Skin epidermis (tissue), 12 donors: ENCODE measurements around the gene DOK3.
"Not testable (repeated sequence)": the region's sequence is repeated elsewhere in the genome, so short reads cannot be mapped to it uniquely, and the experiment has no call there.

Experiments used
- H3K27ac ChIP-seq, 21 experiments: fragments of 200-600 bp; sonication (generic) in 11 of 21; one replicate each; pipeline ENCODE4 v1.5.0; 2020; ENCODE audit warnings: mild to moderate bottlenecking in 3 of 21, inconsistent platforms in 2 of 21, moderate library complexity in 2 of 21
- H3K4me3 ChIP-seq, 7 experiments: fragments of 200-600 bp; sonication (generic) in 2 of 7; one replicate each; pipeline ENCODE4 v1.5.0; 2020; ENCODE audit warnings: inconsistent platforms in 2 of 7, mild to moderate bottlenecking in 2 of 7, moderate library complexity in 1 of 7

The DOK3 gene

DNA sequence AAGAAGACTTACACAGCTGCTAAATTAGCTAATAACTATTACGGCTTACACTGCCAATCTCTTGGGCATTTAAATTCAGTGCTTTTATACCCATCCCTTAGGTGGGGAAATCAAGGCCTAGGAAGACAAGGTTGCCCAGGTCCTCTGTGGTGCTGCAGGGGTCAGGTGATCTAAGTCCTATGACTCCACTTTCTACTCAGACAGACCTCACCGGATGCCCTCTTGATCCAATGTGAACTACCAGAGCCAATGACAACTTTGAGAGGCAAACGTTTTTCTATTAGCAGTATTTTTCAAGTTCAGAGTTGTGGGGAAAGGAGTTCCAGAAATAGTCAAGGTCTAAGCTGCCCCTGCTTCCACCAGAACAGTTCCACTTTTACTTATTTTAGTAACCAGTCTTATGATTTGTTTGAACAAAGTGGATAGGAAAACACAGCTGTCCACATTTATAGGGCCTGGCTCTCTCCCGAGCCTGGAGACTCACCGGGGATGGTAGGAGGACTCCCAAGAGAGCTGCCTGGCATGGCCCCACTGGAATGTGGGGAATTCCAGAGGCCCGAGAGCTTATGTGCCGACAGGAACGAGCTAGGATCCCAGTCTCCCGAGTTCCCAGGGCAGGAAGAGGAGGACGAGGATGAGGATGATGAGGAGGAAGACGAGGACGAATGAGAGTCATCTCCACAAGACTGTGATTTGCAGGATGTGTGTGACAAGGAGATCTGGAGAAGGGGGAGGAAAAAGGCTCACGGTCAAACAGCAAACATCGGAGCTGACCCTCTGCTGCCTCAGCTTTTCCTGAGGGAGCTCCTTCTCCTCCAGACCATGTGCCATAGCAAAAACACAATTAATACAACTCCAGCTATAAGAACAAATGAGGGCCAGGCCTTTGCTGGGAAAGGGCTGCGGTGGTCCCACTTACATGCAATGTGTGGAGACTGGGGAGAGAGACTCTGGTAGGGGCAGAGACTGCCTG lies 28.0 kb upstream of the DOK3 start:
- Histone ChIP-seq H3K4me3 (no peak overlapping the region), H3K27ac (peak overlapping the region in 20 of 21 experiments; percentile 1 to 76 (median 58))

DNA sequence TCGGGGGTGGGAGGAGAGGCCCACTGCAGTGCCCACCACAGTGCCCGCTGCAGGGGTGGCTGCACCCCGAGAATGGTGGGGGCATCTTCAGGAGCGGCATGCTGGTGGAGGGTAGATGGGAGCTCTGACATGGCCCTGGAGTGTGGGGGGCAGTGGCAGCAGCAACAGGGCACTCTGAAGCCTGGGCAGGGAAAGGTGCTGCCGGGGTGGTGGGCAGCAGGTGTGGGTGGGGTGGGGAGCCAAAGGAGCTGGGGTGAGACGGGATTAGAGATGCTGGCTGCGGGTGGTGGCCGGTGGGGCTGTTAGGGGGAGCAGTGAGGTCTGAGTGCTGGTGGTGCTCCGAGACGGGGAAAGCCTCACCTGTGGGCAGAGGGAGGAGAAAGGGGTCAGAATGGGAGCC lies 26.8 kb upstream of the DOK3 start:
- no peak overlapping the region for H3K4me3 ChIP-seq
- H3K27ac ChIP-seq = peak overlapping the region in 2 of 21 experiments; percentile 35 to 48

DNA sequence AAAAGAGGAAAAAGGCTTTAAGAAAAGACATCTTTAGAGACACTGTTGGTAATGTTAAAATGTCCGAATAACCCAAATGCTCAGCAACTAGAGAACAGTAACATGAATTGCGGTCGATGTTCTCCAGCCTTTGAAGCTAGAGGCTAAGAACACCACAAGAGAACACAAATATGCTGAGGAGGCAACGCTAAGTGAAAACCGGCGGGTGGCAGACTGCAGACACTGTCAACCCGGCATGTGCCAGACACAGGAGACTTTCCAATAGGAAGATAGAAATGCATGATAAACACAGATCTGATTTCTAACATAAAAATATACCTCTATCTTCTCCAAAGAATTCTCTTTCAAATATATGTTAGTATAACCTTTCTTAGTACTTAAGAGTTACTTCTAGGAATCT lies 25.5 kb upstream of the DOK3 start:
- Histone ChIP-seq H3K4me3 (no peak overlapping the region), H3K27ac (no peak overlapping the region)

- not testable (repeated sequence) for H3K4me3 ChIP-seq, H3K27ac ChIP-seq
These were observed 24.8 kb upstream of the DOK3 start for GRCh38 chr5:177534433-177534832.

GRCh38 chr5:177531209-177531940 lies 21.7 kb upstream of the DOK3 start:
- H3K27ac ChIP-seq = peak overlapping the region in 18 of 21 experiments; percentile 31 to 86 (median 61)
- H3K4me3 ChIP-seq = no peak overlapping the region

DNA sequence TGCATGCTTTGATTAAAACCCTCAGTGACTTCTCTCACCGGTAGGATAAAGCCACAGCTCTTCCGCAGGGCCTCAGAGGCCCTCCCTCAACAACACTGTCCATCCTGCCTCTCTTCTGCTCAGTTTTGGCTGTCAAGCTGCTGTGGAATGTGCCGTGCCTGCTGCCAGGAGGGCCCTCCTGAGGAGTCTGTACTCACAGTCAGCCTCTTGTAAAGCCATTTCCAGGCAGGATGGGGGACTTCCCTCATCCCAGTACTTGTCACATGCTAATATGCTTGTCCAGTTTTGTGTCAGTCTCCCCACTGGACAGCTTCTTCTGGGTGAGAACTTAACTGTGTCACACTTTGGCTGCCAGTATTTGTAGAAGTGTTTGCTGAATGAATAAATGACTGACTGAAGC lies 21.0 kb upstream of the DOK3 start:
- H3K27ac ChIP-seq = peak overlapping the region in 18 of 21 experiments; percentile 26 to 86 (median 64)
- no peak overlapping the region for H3K4me3 ChIP-seq

- peak overlapping the region in 16 of 21 experiments; percentile 18 to 86 (median 66) for H3K27ac ChIP-seq
- no peak overlapping the region for H3K4me3 ChIP-seq
These were observed 19.9 kb upstream of the DOK3 start for GRCh38 chr5:177529247-177530203.

DNA sequence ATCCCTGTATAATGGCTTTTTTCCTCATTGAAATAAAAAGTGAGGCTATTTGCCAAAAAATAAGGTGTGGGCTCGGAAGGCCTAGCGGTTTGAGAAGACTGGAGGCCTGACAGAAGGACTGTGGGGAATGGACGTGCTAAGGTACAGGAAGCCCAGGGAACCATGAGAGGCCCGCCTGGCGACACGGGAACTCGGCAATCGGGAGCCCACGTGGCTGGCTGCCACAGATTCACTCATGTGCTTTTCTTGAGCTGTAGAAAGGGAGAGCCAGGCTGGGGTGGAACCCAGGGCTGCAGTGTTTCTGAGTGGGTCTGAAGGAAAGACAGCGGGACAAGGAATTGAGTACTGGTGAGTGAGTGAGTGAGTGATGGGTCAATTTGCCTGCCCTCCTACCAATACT lies 19.0 kb upstream of the DOK3 start:
- peak overlapping the region in 11 of 21 experiments; percentile 5 to 86 (median 60) for H3K27ac ChIP-seq
- H3K4me3 ChIP-seq = no peak overlapping the region

DNA sequence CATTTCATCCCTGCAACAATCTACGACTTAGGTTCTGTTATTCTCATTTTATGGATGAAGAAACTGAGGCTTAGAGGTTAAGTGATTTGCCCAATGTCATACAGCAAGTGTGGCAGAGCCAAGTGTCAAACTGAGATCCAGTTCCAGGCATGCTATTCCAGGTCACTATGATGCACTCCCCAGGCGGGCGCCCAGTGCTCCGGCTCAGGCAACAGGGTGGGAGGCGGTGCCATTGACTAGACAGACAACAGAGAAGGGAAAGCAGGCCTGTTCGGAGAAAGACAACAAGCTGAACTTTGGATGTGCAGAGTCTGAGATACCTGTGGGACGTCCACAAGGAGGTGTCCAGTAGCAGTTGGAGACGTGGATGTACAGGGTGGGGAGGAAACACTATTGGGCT lies 18.0 kb upstream of the DOK3 start:
- H3K27ac ChIP-seq = peak overlapping the region in 1 of 21 experiments; percentile 49
- H3K4me3 ChIP-seq = no peak overlapping the region

- Histone ChIP-seq H3K27ac (no peak overlapping the region), H3K4me3 (no peak overlapping the region)
These were observed 17.2 kb upstream of the DOK3 start for GRCh38 chr5:177526791-177527190.

DNA sequence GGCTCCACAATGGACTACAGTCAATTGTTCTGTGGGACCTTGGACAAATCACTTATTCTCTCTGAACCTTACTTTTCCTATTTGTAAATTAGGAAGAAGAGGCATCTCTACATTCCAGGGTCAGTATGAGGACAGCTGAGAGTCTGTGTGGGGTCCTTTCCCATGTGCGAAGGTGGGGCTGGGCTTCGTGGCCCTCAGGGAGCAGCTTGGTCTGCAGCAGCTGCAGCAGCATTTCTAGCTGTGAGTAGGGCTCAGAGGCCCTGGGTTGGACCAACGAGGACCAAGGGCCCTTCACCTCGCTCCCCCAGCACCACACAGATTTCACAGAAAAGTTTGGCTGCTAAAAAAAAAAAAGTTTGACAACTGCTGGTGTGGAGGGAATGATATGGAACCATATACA lies 16.6 kb upstream of the DOK3 start:
- Histone ChIP-seq H3K27ac (no peak overlapping the region), H3K4me3 (no peak overlapping the region)

GRCh38 chr5:177524941-177525655 lies 15.5 kb upstream of the DOK3 start:
- Histone ChIP-seq H3K27ac (peak overlapping the region in 5 of 21 experiments; percentile 6 to 39 (median 29)), H3K4me3 (no peak overlapping the region)

- Histone ChIP-seq H3K4me3 (no peak overlapping the region), H3K27ac (peak overlapping the region in 6 of 21 experiments; percentile 6 to 39 (median 30))
These were observed 14.9 kb upstream of the DOK3 start for GRCh38 chr5:177524539-177524900.

DNA sequence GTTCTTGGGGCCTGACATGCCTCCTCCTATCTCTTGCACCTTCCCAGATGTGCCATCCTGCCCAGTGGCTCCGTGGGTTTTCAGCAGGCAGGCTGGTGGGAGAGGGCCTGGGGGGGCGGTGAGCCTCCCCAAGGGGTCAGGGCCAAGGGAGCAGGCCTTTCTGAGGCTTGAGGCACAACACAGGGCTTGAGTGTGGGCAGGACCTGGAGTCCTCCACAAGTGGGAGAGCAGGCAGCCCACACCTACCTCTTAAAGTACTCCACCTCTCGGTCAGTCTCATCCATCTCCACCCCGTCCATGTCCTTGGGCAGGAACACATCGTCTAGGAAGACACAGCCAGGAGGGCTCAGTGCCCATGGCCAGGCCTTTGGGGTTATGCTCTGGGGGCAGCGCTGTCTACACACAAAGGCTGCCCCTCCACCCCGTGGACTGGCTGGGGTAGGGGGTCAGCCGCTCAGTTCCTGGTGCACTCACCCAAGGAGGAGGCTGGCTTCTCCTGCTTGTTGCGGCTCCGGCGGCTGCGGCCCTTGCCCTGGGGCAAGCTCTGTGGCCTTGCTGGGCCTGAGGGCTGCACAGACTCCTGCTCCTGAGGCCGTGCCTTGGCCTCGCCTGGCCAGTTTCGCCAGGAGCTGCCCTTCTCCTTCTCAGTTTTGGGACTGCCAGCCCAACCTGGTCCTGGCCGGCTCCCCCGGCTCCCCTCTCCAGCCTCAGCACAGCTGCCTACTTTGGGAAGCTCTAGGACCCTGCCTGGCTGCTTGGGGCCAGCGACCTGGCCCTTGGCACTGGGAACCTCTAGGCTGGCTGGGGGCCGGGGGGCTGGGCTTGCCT lies 14.3 kb upstream of the DOK3 start:
- H3K4me3 ChIP-seq = no peak overlapping the region
- peak overlapping the region in 4 of 21 experiments; percentile 6 to 43 (median 26) for H3K27ac ChIP-seq

- H3K27ac ChIP-seq = peak overlapping the region in 3 of 21 experiments; percentile 2 to 35 (median 9)
- no peak overlapping the region for H3K4me3 ChIP-seq
These were observed 11.4 kb upstream of the DOK3 start for GRCh38 chr5:177520916-177521513.

DNA sequence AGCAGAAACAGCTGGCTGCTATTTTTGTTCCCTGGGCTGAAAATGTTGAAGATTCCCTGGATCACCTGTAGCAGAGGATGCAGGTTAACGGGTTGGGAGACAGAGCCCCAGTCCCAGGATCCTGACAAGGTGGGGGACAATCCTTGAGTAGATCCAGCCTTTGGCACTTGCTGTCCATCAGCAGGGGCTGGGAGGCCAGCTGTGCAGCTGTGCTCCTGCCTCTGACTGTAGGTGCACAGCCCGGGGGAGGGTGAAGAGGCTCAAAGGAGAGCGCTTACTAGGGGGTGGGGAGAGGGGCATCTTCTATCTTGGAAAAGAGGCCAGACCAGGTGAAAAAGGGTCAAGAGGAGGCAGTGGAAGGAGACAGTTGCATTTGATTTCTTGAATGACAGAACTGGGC lies 10.6 kb upstream of the DOK3 start:
- H3K4me3 ChIP-seq = no peak overlapping the region
- H3K27ac ChIP-seq = peak overlapping the region in 2 of 21 experiments; percentile 9 to 26

- H3K4me3 ChIP-seq = no peak overlapping the region
- peak overlapping the region in 1 of 21 experiments; percentile 26 for H3K27ac ChIP-seq
These were observed 10.0 kb upstream of the DOK3 start for GRCh38 chr5:177519463-177520235.
